BJ (cell line): ENCODE results near the gene ELMO3. TPM values are rescaled to one million over a fixed set of nuclear protein-coding genes. Genes with fewer than 3 reads are reported as not detected.

Experiments used
- CTCF ChIA-PET: fragments of 350-600 bp; formaldehyde crosslinking; extraction: SDS; loops from one replicate; lab custom pipeline; 2021; ENCODE audit warnings: antibody characterized with exemption, inconsistent platforms; lab: Yijun Ruan, JAX
- POLR2A ChIA-PET: fragments of 300-600 bp; sonication (Branson Sonifier 250); formaldehyde crosslinking; extraction: SDS; loops from one replicate; lab custom pipeline; 2021; ENCODE audit warnings: antibody characterized with exemption; lab: Charles Lee
- DNase-seq: peaks from one replicate; pipeline ENCODE4 v3.0.0-alpha.2; 2011; ENCODE audit warnings: low read depth
- H3K27me3 ChIP-seq: 2 replicates; pipeline ENCODE4 v1.6.0; 2011; ENCODE audit warnings: low read length; ENCODE audit not compliant: control insufficient read depth, insufficient read depth
- H3K36me3 ChIP-seq: 2 replicates; pipeline ENCODE4 v1.5.1; 2011; ENCODE audit warnings: low read length; ENCODE audit not compliant: control insufficient read depth, insufficient read depth
- H3K4me3 ChIP-seq: 2 replicates; pipeline ENCODE4 v1.5.1; 2011; ENCODE audit warnings: low read depth, mild to moderate bottlenecking, control low read depth, low read length
- CTCF ChIP-seq: IDR thresholded peaks from 2 replicates; pipeline ENCODE4 v1.5.1; 2011; ENCODE audit warnings: low read depth, mild to moderate bottlenecking, control low read depth, inconsistent platforms, low read length, moderate library complexity; ENCODE audit not compliant: insufficient read depth
- polyA plus RNA-seq: library from polyadenylated mRNA; depleted of rRNA; stranded (reverse); fragments of >200 nt; gene quantifications from 2 replicates; pipeline ENCODE4 v1.2.3, GENCODE V29; 2011

Gene ELMO3
- polyA plus RNA-seq, 1 experiment, result 0.97 TPM

GRCh38 chr16:67173808-67174705 lies 24.9 kb upstream of the ELMO3 start:
- peak; percentile 46 for TF ChIP-seq CTCF
- Histone ChIP-seq H3K27me3 (no peaks in the 10 kb centered on the region), H3K36me3 (no peaks in the 10 kb centered on the region), H3K4me3 (peak overlapping the region; percentile 48)
- ChIA-PET CTCF (interaction anchor here (1.0 to 4.5 kb wide), 6 partner anchors 9 to 177 kb away, joined by 3 to 36 read pairs (median 8); partner anchors contain the start of genes FBXL8, HSF4 and TRADD), POLR2A (interaction anchor here (0.6 kb wide), 2 partner anchors 17 to 53 kb away, joined by 3 read pairs; partner anchors contain the start of gene TMEM208)
- DNase-seq, result no peak

GRCh38 chr16:67174706-67175231 lies 24.2 kb upstream of the ELMO3 start:
- no peak for TF ChIP-seq CTCF
- ChIA-PET POLR2A (interaction anchor here (0.6 kb wide), 2 partner anchors 18 to 52 kb away, joined by 3 read pairs; partner anchors contain the start of gene TMEM208), CTCF (interaction anchor here (0.7 to 4.5 kb wide), 6 partner anchors 8 to 196 kb away, joined by 3 to 36 read pairs (median 8); partner anchors contain the start of genes FBXL8, HSF4 and TRADD)
- Histone ChIP-seq H3K36me3 (no peaks in the 10 kb centered on the region), H3K4me3 (peak overlapping the region; percentile 48; the same call in 1 of the 2 replicates), H3K27me3 (no peaks in the 10 kb centered on the region)
- no peak for DNase-seq

- ChIA-PET POLR2A (interaction anchor here (0.6 kb wide), 1 partner anchor 40 kb away, joined by 3 read pairs; no protein-coding TSS in a partner anchor), CTCF (interaction anchor here (0.6 to 4.5 kb wide), 6 partner anchors 8 to 222 kb away, joined by 3 to 36 read pairs (median 8); partner anchors contain the start of genes FBXL8, HSF4 and TRADD)
- no peak overlapping the region for H3K4me3 ChIP-seq
- no peak for DNase-seq
- TF ChIP-seq CTCF, result no peak
- no peaks in the 10 kb centered on the region for H3K27me3 ChIP-seq
- no peaks in the 10 kb centered on the region for H3K36me3 ChIP-seq
Observed at GRCh38 chr16:67176662-67177061, 22.3 kb upstream of the ELMO3 start.

- CTCF ChIA-PET, result no interaction called here
- Histone ChIP-seq H3K36me3 (no peaks in the 10 kb centered on the region), H3K4me3 (peak overlapping the region; percentile 41), H3K27me3 (no peaks in the 10 kb centered on the region)
- DNase-seq, result no peak
- TF ChIP-seq CTCF, result peak; percentile 16; the same call in 1 of the 2 replicates
- POLR2A ChIA-PET, result interaction anchor here (0.6 to 0.7 kb wide), 2 partner anchors 160 to 246 kb away, joined by 4 to 15 read pairs; no protein-coding TSS in a partner anchor
Observed at GRCh38 chr16:67177743-67178699, 20.9 kb upstream of the ELMO3 start.
